Gastrocnemius medialis (tissue), 4 donors: ENCODE data around the gene MC5R. TPM values are rescaled to one million over a fixed set of nuclear protein-coding genes. Genes with fewer than 3 reads are reported as not detected.

Experiments
- ATAC-seq, 2 donors: fragments of 150-250 bp; one replicate each; pipeline ENCODE4 v1.9.1; 2016
- DNase-seq, 2 donors: peaks; one replicate each; pipeline ENCODE4 v3.0.0-alpha.2; 2019
- H3K27ac ChIP-seq, 4 donors: fragments of 200-600 bp; sonication (generic); 1 replicate in 1 of 4; 2 replicates in 3 of 4; pipeline ENCODE4 v1.5.1; 2016 to 2018; ENCODE audit warnings: mild to moderate bottlenecking in 2 of 4, moderate library complexity in 1 of 4
- H3K27me3 ChIP-seq, 3 donors: fragments of 200-600 bp; sonication (generic) in 2 of 3; 1 replicate in 1 of 3; 2 replicates in 2 of 3; pipeline versions ENCODE4 v1.5.1 to v1.6.0; 2016 to 2019; ENCODE audit warnings: mild to moderate bottlenecking in 1 of 3, moderate library complexity in 1 of 3
- H3K36me3 ChIP-seq, 2 donors: fragments of 200-600 bp; sonication (generic) in 1 of 2; one replicate each; pipeline ENCODE4 v1.5.1; 2017 to 2018
- H3K4me1 ChIP-seq, 2 donors: fragments of 200-600 bp; sonication (generic) in 1 of 2; one replicate each; pipeline ENCODE4 v1.5.1; 2016 to 2017; ENCODE audit warnings: mild to moderate bottlenecking in 2 of 2
- H3K4me3 ChIP-seq, 4 donors: fragments of 200-600 bp; sonication (generic) in 3 of 4; 1 replicate in 1 of 4; 2 replicates in 3 of 4; pipeline ENCODE4 v1.5.1; 2016 to 2019; ENCODE audit warnings: mild to moderate bottlenecking in 2 of 4
- H3K9me3 ChIP-seq, 3 donors: fragments of 200-600 bp; sonication (generic) in 2 of 3; 1 replicate in 1 of 3; 2 replicates in 2 of 3; pipeline ENCODE4 v1.5.1; 2016 to 2019
- CTCF ChIP-seq, 5 experiments: fragments of 450-650 bp in 3 of 5; fragments of 200-600 bp in 2 of 5; sonication (generic) in 2 of 5; IDR thresholded peaks in 4 of 5; conservative IDR thresholded peaks in 1 of 5; 1 replicate in 4 of 5; 2 replicates in 1 of 5; pipeline ENCODE4 v1.5.1; 2016 to 2019; ENCODE audit warnings: antibody characterized with exemption in 5 of 5, mild to moderate bottlenecking in 3 of 5, moderate library complexity in 3 of 5
- POLR2A ChIP-seq, 2 donors: fragments of 450-650 bp; IDR thresholded peaks; one replicate each; pipeline ENCODE4 v1.6.1; 2017; ENCODE audit warnings: antibody characterized with exemption in 2 of 2, mild to moderate bottlenecking in 2 of 2, moderate library complexity in 2 of 2
- in situ Hi-C, 4 donors: fragments of 200-750 bp; cut with MboI; loops; one replicate each; pipeline versions ENCODE4 v1.15.0 to v1.8.0; 2017; ENCODE audit warnings: low sequenced_read_pairs in 4 of 4
- intact Hi-C: fragments of 100-400 bp; cut with DNase I; formaldehyde crosslinking; loops from one replicate; pipeline ENCODE4 v1.15.1; 2023; ENCODE audit warnings: low total_unique reads
- total RNA-seq, 4 donors: library from RNA; depleted of rRNA; stranded (reverse); fragments of >200 nt; gene quantifications; one replicate each; pipeline versions ENCODE4 v1.1.0 to v1.2.3, GENCODE V29; 2016

The MC5R gene
- total RNA-seq, 4 donors from 2014 or later: not detected

DNA sequence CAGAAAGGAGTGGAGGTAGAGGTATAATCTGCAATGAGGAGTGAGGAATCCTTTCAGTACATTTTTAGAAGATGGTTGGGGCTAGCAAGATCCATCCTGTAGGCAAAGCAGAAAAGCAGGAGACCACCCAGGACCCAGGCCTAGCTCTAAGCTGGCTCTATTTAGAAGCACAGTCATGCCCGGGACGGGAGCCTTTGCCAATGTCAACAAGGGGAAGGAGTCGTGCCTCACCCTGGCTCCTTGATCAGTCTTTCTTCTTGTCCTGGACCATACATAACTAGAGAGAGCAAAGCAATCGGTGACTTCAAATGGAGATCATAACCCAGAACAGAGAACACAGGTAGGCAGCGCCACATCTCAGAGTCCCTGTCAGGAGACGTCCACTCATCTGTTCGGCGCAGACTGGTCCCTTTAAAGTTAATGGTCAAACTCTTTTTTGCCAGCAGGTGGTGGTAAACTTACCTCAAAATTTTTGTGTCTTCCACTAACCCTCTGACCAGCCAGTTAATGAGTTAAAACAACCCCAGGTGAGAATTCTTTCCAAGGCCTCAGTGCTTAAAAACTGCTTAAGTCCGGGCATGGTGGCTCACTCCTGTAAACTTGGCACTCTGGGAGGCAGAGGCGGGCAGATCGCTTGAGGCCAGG is 8.0 kb downstream of the MC5R start:
- Histone ChIP-seq H3K9me3 (no peaks in the 10 kb centered on the region), H3K4me3 (no peak overlapping the region), H3K27ac (no peak overlapping the region), H3K4me1 (no peaks in the 10 kb centered on the region), H3K27me3 (peaks cover 10 to 20% (median 11%) of the 10 kb centered on the region in 3 donors), H3K36me3 (no peaks in the 10 kb centered on the region)
- ATAC-seq (no peak), DNase-seq (no peak)
- in situ Hi-C loops: loop anchor here in 1 of 4 donors (25.0 kb wide), 1 partner anchor 555 kb away; no protein-coding TSS in a partner anchor
- TF ChIP-seq CTCF (IDR thresholded peaks at IDR 0.05 in 4 of 5, conservative IDR thresholded peaks at IDR 0.05 in 1 of 5) (no peak), POLR2A (IDR thresholded peaks at IDR 0.05) (no peak)
- intact Hi-C loops: no loop called here

DNA sequence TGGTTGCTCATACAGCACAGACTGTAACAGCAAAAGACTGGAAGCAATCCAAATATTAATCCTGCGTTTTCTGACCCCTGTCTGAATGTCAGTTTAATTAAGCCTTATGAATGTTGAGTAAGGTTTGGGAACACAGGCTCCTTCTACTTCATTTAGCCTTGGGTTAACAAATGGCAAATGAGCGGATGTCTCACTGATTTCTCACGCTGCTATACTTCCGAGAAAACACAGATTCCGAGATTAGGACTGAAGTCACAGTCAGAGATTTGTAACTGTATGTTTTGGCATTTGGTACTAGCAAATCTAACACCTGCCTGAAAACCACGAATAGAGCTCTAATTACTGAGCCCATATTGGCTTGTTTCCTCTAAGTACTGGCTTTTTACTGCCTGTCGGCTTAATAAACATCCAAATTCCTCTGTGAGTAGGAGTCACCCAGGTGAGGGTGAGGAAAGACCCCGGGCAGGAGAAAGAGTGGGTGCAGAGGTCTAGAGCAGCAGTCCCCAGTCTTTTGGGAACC is 10.6 kb downstream of the MC5R start:
- no peak overlapping the region for H3K27ac ChIP-seq
- peaks cover 4 to 11% (median 11%) of the 10 kb centered on the region in 3 donors for H3K27me3 ChIP-seq
- DNase-seq: no peak
- H3K4me1 ChIP-seq: no peaks in the 10 kb centered on the region
- no peak for TF ChIP-seq CTCF (IDR thresholded peaks at IDR 0.05 in 4 of 5, conservative IDR thresholded peaks at IDR 0.05 in 1 of 5)
- TF ChIP-seq POLR2A (IDR thresholded peaks at IDR 0.05): no peak
- no peaks in the 10 kb centered on the region for H3K36me3 ChIP-seq
- intact Hi-C loops: no loop called here
- in situ Hi-C loops: loop anchor here in 1 of 4 donors (25.0 kb wide), 1 partner anchor 553 kb away; no protein-coding TSS in a partner anchor
- H3K9me3 ChIP-seq: no peaks in the 10 kb centered on the region
- no peak overlapping the region for H3K4me3 ChIP-seq
- no peak for ATAC-seq

DNA sequence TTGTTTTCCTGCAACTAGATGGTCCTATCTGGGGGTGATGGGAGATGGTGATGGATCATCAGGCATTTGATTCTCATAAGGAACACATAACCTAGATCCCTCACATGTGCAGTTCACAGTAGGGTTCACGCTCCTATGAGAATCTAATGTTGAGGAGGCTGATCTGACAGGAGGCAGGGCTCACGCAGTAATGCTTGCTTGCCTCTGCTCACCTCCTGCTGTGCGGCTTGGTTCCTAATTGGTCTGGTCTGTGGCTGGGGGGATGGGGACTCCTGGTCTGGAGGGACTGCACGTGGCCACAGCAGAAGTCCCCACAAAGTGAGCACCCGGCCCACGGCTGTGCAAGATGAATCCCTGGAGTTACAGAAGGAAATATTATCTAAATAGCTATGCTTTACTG is 11.3 kb downstream of the MC5R start:
- Histone ChIP-seq H3K27me3 (peaks cover 4 to 11% (median 11%) of the 10 kb centered on the region in 3 donors), H3K27ac (no peak overlapping the region), H3K4me3 (no peak overlapping the region), H3K4me1 (no peaks in the 10 kb centered on the region), H3K9me3 (no peaks in the 10 kb centered on the region), H3K36me3 (no peaks in the 10 kb centered on the region)
- intact Hi-C loops (no loop called here), in situ Hi-C loops (loop anchor here in 1 of 4 donors (25.0 kb wide), 1 partner anchor 552 kb away; no protein-coding TSS in a partner anchor)
- DNase-seq (no peak), ATAC-seq (no peak)
- TF ChIP-seq CTCF (IDR thresholded peaks at IDR 0.05 in 4 of 5, conservative IDR thresholded peaks at IDR 0.05 in 1 of 5) (no peak), POLR2A (IDR thresholded peaks at IDR 0.05) (no peak)

DNA sequence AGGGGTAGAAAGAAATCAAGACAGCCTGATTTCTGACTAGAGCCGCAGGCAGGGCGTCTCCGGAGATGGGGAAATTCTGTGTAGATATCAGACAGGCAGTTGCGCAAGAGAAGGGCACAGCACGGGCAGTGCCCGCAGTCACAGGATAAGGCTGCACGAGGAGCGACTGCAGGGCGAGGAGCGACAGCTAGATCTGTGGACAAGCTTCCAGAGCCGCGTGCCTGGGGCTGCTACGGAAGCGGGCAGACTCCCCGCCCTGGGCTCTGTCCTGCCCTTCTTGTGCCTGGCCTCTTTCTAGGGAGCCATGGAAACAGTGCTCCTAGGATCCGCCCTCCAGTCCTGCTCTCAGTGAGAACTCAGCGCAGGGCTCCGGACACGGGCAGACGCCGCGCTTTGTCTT is 12.6 kb downstream of the MC5R start:
- in situ Hi-C loops: loop anchor here in 1 of 4 donors (25.0 kb wide), 1 partner anchor 551 kb away; no protein-coding TSS in a partner anchor
- DNase-seq (no peak), ATAC-seq (no peak)
- no peaks in the 10 kb centered on the region for H3K9me3 ChIP-seq
- no peak overlapping the region for H3K4me3 ChIP-seq
- no peak for TF ChIP-seq CTCF (IDR thresholded peaks at IDR 0.05 in 4 of 5, conservative IDR thresholded peaks at IDR 0.05 in 1 of 5)
- TF ChIP-seq POLR2A (IDR thresholded peaks at IDR 0.05): no peak
- no peaks in the 10 kb centered on the region for H3K4me1 ChIP-seq
- peaks cover 4 to 11% (median 7%) of the 10 kb centered on the region in 3 donors for H3K27me3 ChIP-seq
- no peak overlapping the region for H3K27ac ChIP-seq
- no peaks in the 10 kb centered on the region for H3K36me3 ChIP-seq
- intact Hi-C loops: no loop called here
